ENCODE measurements around the gene SYNPO2. TPM values are rescaled to one million over a fixed set of nuclear protein-coding genes. Genes with fewer than 3 reads are reported as not detected.

The SYNPO2 gene
- total RNA-seq, 6 experiments from 2014 or later: 2.7 to 11.2 (median 8.2) TPM

DNA sequence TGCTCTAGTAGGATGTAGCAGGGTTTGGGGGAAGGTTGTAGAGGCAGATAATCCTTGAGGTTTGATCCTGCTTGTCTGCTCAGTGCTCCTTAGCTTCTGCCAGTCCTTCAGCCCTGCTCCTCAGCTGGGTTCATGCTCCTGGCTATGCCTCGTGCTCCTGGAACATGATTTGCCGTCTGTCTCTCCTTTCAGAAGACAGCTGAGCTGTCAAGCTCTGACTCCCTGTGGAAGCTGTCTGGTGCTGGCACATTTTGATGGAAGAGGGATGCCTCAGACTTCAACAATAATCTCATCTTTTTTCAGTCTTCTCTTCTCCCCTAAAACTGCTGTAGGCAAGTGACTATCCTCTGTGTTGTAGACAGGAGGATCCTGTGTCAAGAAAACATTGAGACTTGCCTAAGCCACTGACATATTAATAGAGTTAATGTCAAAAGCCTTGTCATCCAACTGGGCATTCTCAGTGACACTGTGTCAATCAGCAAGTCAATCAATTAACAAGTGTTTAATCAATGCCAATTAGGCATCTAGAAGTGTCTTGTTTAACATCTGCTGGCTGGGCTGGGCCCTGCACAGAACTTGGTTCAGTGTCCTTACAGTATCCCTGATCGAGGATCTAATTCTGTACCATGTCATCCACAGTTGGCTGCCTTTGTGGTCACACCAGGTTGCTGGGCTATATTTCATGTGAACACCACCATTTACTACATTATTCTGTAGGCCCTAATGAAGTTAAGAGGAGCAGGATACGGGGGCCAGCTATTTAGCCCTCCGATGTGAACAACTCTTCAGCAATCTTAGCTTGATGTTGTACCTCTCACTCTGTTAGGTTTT is 96.7 kb downstream of the SYNPO2 start:
- no peak overlapping the region for H3K27ac ChIP-seq
- intact Hi-C loops (cut with DNase I): no loop called here
- DNase-seq (no peak), ATAC-seq (no peak)
- H3K27me3 ChIP-seq: no peaks in the 10 kb centered on the region
- H3K4me1 ChIP-seq: no peaks in the 10 kb centered on the region
- TF ChIP-seq POLR2A (IDR thresholded peaks at IDR 0.05): no peak
- no peak overlapping the region for H3K4me3 ChIP-seq
- no peaks in the 10 kb centered on the region for H3K9me3 ChIP-seq
- no peaks in the 10 kb centered on the region for H3K36me3 ChIP-seq
- WGBS (ENCODE audit: insufficient coverage, low coverage, low lambda C conversion rate, missing lambda C conversion rate): 58% methylated on average over 2 of the region's 5 CpGs

- no peak overlapping the region for H3K4me3 ChIP-seq
- DNase-seq (no peak), ATAC-seq (peak in 1 of 4 donors; percentile 37)
- intact Hi-C loops (cut with DNase I): no loop called here
- H3K36me3 ChIP-seq: no peaks in the 10 kb centered on the region
- no peak overlapping the region for H3K27ac ChIP-seq
- no peak for TF ChIP-seq POLR2A (IDR thresholded peaks at IDR 0.05)
- TF ChIP-seq, protein P1, sequence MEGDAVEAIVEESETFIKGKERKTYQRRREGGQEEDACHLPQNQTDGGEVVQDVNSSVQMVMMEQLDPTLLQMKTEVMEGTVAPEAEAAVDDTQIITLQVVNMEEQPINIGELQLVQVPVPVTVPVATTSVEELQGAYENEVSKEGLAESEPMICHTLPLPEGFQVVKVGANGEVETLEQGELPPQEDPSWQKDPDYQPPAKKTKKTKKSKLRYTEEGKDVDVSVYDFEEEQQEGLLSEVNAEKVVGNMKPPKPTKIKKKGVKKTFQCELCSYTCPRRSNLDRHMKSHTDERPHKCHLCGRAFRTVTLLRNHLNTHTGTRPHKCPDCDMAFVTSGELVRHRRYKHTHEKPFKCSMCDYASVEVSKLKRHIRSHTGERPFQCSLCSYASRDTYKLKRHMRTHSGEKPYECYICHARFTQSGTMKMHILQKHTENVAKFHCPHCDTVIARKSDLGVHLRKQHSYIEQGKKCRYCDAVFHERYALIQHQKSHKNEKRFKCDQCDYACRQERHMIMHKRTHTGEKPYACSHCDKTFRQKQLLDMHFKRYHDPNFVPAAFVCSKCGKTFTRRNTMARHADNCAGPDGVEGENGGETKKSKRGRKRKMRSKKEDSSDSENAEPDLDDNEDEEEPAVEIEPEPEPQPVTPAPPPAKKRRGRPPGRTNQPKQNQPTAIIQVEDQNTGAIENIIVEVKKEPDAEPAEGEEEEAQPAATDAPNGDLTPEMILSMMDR (IDR thresholded peaks at IDR 0.05): no peak
- 60% methylated on average over 1 of the region's 1 CpG for WGBS (ENCODE audit: insufficient coverage, low coverage, low lambda C conversion rate, missing lambda C conversion rate)
- H3K9me3 ChIP-seq: no peaks in the 10 kb centered on the region
- no peaks in the 10 kb centered on the region for H3K27me3 ChIP-seq
- H3K4me1 ChIP-seq: no peaks in the 10 kb centered on the region
Observed at GRCh38 chr4:118987959-118988634, 99.4 kb downstream of the SYNPO2 start.

- Histone ChIP-seq H3K9me3 (no peaks in the 10 kb centered on the region), H3K27me3 (no peaks in the 10 kb centered on the region), H3K4me1 (no peaks in the 10 kb centered on the region), H3K36me3 (no peaks in the 10 kb centered on the region), H3K27ac (no peak overlapping the region), H3K4me3 (no peak overlapping the region)
- TF ChIP-seq, protein P1 (IDR thresholded peaks at IDR 0.05): no peak
- no peak for TF ChIP-seq POLR2A (IDR thresholded peaks at IDR 0.05)
- intact Hi-C loops (cut with DNase I): no loop called here
- WGBS (ENCODE audit: insufficient coverage, low coverage, low lambda C conversion rate, missing lambda C conversion rate): 80% methylated on average over 3 of the region's 4 CpGs
- ATAC-seq: no peak
- DNase-seq: no peak
Observed at GRCh38 chr4:118988635-118988972, 100.0 kb downstream of the SYNPO2 start.

DNA sequence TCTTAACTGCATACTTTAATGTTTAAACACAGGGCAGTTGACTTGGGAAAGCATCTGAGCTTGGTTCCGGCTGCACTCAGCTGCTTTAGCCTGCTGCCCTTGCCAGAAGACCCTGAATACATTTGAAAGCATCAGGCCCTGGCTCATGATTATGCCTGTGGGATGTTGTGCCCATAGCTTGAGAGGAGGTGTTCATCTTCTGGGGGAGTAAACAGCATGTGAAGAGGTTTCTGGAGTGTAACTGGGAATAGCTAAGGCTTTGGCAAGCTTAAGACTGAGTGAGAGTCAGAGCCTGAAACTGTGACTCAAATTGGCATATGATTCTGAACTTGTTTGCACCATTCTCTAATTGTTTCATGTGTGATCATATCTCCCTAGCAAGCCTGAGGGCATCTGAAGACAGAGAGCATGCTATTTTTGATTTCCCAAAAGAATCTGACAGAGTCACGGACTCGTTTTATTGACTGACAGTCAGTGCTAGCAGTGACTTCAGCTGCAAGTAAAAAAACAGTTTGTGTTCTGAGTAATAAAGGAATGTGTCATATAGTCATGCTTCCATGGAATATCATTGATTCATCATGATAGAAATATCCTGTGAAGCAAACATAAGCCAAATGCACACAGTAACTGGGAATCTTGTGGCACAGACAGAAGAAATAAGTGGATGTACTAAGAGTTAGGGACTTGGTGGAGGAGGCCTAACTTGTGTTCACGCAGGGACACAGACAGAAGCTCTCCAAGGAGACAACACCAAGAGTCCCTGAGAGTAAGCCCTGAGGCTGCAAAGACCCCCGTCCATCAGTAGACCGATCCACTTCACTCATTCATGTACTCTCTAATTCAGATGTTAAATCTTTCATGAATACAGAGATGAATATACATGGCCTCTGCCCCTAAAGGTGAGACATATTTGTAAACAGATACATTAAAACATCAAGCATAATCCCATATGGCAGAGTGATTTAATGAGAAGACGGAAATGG is 100.7 kb downstream of the SYNPO2 start:
- no peak overlapping the region for H3K4me3 ChIP-seq
- no peaks in the 10 kb centered on the region for H3K9me3 ChIP-seq
- WGBS (ENCODE audit: insufficient coverage, low coverage, low lambda C conversion rate, missing lambda C conversion rate): 71% methylated on average over 7 of the region's 7 CpGs
- H3K36me3 ChIP-seq: no peaks in the 10 kb centered on the region
- TF ChIP-seq POLR2A (IDR thresholded peaks at IDR 0.05): no peak
- TF ChIP-seq, protein P1 (IDR thresholded peaks at IDR 0.05): no peak
- H3K27ac ChIP-seq: no peak overlapping the region
- no peak for ATAC-seq
- intact Hi-C loops (cut with DNase I): no loop called here
- H3K27me3 ChIP-seq: no peaks in the 10 kb centered on the region
- H3K4me1 ChIP-seq: no peaks in the 10 kb centered on the region
- DNase-seq: no peak
